HFF-Myc (cell line): ENCODE results near the gene PSAP.

Experiments
- DNase-seq: peaks from one replicate; pipeline ENCODE4 v3.0.0-alpha.2; 2011; ENCODE audit warnings: low read depth; ENCODE audit errors: extremely low read depth
- H3K4me3 ChIP-seq: replicated peaks from 2 replicates; pipeline ENCODE4 v1.5.1; 2011; ENCODE audit warnings: low read depth, mild to moderate bottlenecking, control low read depth, low read length
- CTCF ChIP-seq: IDR thresholded peaks from 2 replicates; pipeline ENCODE4 v1.5.1; 2012; ENCODE audit warnings: mild to moderate bottlenecking, low read depth, low read length, control low read depth; ENCODE audit errors: missing control alignments

Gene PSAP

GRCh38 chr10:71842856-71843686 is 8.0 kb downstream of the PSAP start:
- no peak for TF ChIP-seq CTCF
- no peak overlapping the region for H3K4me3 ChIP-seq
- no peak for DNase-seq

- DNase-seq: no peak
- no peak overlapping the region for H3K4me3 ChIP-seq
- no peak for TF ChIP-seq CTCF
These were observed 8.6 kb downstream of the PSAP start for GRCh38 chr10:71842422-71842821.

- no peak overlapping the region for H3K4me3 ChIP-seq
- no peak for DNase-seq
- no peak for TF ChIP-seq CTCF
These were observed 10.1 kb downstream of the PSAP start for GRCh38 chr10:71840958-71841335.

- TF ChIP-seq CTCF: no peak
- no peak overlapping the region for H3K4me3 ChIP-seq
- peak; percentile 78 for DNase-seq
These were observed 10.7 kb downstream of the PSAP start for GRCh38 chr10:71840177-71840957.

GRCh38 chr10:71838264-71839211 is 12.5 kb downstream of the PSAP start:
- no peak overlapping the region for H3K4me3 ChIP-seq
- DNase-seq: no peak
- no peak for TF ChIP-seq CTCF

- no peak overlapping the region for H3K4me3 ChIP-seq
- DNase-seq: no peak
- peak; percentile 35 for TF ChIP-seq CTCF
These were observed 13.8 kb downstream of the PSAP start for GRCh38 chr10:71837098-71837827.
